Measurements from ENCODE around the gene NCKAP5L. TPM values are rescaled to one million over a fixed set of nuclear protein-coding genes. Genes with fewer than 3 reads are reported as not detected.

The NCKAP5L gene
- total RNA-seq, 4 donors from 2014 or later = 15.0 to 30.5 (median 23.0) TPM

DNA sequence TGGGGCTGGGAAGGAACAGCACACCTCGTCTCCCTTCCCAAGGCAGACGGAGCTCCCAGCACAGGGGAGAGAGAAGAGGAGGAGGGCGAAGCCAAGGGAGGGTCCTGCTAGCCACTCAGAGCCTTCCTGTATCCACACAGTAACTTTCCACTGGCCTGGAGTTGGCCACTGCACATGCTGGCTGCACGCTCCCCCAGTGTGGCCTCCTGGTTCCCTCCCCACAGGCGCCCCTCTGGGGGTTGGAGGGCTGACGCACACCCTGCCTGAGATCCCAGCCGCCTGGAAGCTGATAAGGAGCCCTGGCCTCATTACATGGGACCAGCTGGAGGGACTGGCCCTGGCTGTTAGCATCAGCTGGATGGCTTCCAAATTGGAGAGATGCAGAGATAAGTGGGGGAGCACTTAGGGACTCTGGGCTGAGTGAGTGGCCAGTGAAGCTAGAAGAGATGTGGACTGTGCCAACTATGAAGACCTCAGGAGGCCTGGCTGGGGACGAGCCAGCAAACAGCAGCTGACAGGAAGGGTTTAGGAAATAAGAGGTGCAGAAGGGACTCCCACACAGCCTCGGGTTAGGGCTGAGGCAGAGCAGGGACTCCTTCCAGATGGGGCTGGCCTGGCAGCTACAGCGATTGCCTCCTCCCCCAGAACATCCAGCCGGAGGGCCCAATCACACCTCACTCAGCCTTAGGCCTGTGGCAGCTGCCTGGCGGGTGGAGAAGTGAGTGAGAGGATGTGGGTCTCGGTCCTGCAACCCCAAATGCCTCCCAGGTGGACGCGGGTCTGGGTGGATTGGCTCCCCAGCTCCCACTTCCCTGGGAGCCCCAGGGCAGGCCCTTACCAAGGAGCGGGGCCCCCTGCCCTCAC, 41.0 kb upstream of the NCKAP5L start:
- Histone ChIP-seq H3K27me3 (peaks cover 0 to 3% (median 0%) of the 10 kb centered on the region in 4 donors), H3K4me3 (no peak overlapping the region), H3K9me3 (no peaks in the 10 kb centered on the region), H3K4me1 (peaks cover 30 to 33% (median 31%) of the 10 kb centered on the region in 4 donors), H3K36me3 (no peaks in the 10 kb centered on the region), H3K27ac (replicated peaks in 1 of 4) (peak overlapping the region; percentile 35 to 65 (median 52))
- peak; percentile 96 for DNase-seq (ENCODE audit: extremely low spot score)
- TF ChIP-seq, protein P1, sequence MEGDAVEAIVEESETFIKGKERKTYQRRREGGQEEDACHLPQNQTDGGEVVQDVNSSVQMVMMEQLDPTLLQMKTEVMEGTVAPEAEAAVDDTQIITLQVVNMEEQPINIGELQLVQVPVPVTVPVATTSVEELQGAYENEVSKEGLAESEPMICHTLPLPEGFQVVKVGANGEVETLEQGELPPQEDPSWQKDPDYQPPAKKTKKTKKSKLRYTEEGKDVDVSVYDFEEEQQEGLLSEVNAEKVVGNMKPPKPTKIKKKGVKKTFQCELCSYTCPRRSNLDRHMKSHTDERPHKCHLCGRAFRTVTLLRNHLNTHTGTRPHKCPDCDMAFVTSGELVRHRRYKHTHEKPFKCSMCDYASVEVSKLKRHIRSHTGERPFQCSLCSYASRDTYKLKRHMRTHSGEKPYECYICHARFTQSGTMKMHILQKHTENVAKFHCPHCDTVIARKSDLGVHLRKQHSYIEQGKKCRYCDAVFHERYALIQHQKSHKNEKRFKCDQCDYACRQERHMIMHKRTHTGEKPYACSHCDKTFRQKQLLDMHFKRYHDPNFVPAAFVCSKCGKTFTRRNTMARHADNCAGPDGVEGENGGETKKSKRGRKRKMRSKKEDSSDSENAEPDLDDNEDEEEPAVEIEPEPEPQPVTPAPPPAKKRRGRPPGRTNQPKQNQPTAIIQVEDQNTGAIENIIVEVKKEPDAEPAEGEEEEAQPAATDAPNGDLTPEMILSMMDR (IDR thresholded peaks at IDR 0.05) = no peak
- TF ChIP-seq POLR2AphosphoS5 (IDR thresholded peaks at IDR 0.05) = peak; percentile 54 to 67
- TF ChIP-seq POLR2A (IDR thresholded peaks at IDR 0.05; ENCODE audit: low read depth) = no peak
- TF ChIP-seq EP300 (IDR thresholded peaks at IDR 0.05) = no peak
- 53% methylated on average over 5 of the region's 16 CpGs for WGBS
- intact Hi-C loops (cut with DNase I) = loop anchor here (5.0 to 10.0 kb wide), 2 partner anchors 78 to 176 kb away; no protein-coding TSS in a partner anchor

DNA sequence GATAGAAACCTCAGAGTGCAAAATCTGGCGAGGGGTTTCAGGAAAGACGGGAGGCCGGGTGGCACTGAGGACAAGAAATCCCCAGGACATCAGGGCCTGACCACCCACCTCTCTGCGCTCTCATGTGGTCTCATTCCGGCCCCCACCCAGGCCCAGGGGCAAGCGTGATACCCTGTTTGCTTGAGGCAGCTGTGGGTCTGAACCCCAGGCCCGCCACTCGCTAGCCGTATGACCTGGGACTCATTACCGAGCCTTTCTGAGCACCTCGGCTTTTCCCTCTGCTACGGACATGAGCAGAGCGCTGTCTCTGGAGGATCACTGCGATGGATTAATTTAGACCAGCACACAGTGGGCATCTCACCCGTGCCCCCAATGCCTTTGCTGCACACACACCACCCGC, 40.2 kb upstream of the NCKAP5L start:
- peak overlapping the region; percentile 35 to 65 (median 45) for H3K27ac ChIP-seq (replicated peaks in 1 of 4)

DNA sequence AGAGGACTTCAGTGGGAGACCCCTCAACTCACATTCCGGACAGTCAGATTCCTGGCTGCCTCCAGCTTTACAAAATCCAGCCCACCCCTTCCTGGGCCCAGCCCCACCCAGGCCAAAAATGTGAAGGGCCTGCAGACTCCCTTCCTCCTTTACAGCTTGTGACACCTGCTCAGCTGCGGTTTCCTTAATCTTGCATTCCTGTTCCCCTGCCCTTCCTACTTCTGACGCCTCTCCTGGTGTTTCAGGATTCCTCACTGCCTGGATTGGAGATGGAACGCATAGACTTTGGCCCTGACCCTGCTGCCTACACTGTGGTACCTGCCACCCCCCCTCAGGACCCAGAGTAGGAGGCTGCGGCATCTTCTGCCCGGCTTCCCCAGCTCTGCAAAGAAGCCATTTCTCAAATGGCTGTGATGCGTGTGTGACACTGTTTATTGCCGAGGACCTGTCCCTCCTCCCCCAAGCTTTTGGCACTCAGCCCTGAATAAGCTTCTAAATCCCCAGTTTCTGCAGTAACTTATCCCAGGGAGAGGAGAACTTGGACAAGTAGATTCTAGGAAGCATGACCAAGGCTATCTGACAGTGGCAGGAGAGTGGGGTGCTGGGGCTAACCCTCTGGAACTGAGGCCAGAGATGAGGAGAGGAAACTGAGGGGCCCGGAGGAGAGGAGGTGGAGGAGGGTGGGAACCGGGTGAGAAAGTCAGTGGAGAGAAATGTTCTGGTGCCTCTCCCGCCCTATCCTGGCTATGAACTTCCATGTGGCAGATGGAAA, 39.5 kb upstream of the NCKAP5L start:
- Histone ChIP-seq H3K4me1 (peaks cover 30 to 33% (median 31%) of the 10 kb centered on the region in 4 donors), H3K4me3 (no peak overlapping the region), H3K36me3 (no peaks in the 10 kb centered on the region), H3K27ac (replicated peaks in 1 of 4) (peak overlapping the region in 3 of 4 donors; percentile 10 to 53 (median 35)), H3K9me3 (no peaks in the 10 kb centered on the region), H3K27me3 (peaks cover 0 to 3% (median 0%) of the 10 kb centered on the region in 4 donors)
- intact Hi-C loops (cut with DNase I) = loop anchor here (5.0 to 10.0 kb wide), 2 partner anchors 80 to 177 kb away; no protein-coding TSS in a partner anchor
- no peak for DNase-seq (ENCODE audit: extremely low spot score)
- 65% methylated on average over 11 of the region's 11 CpGs for WGBS
- TF ChIP-seq POLR2AphosphoS5 (IDR thresholded peaks at IDR 0.05) (no peak), POLR2A (IDR thresholded peaks at IDR 0.05; ENCODE audit: low read depth) (no peak), EP300 (IDR thresholded peaks at IDR 0.05) (no peak)
- TF ChIP-seq, protein P1 (IDR thresholded peaks at IDR 0.05) = no peak

More for the DNA sequence above, 40.2 kb upstream of the NCKAP5L start:
- intact Hi-C loops (cut with DNase I) = loop anchor here (5.0 to 10.0 kb wide), 2 partner anchors 79 to 176 kb away; no protein-coding TSS in a partner anchor
- H3K4me3 ChIP-seq = no peak overlapping the region
- peaks cover 30 to 33% (median 31%) of the 10 kb centered on the region in 4 donors for H3K4me1 ChIP-seq
- no peak for TF ChIP-seq EP300 (IDR thresholded peaks at IDR 0.05)
- TF ChIP-seq, protein P1 (IDR thresholded peaks at IDR 0.05) = no peak
- no peak for TF ChIP-seq POLR2AphosphoS5 (IDR thresholded peaks at IDR 0.05)
- TF ChIP-seq POLR2A (IDR thresholded peaks at IDR 0.05; ENCODE audit: low read depth) = no peak
- no peaks in the 10 kb centered on the region for H3K36me3 ChIP-seq
- WGBS = 86% methylated on average over 16 of the region's 16 CpGs
- H3K27me3 ChIP-seq = peaks cover 0 to 3% (median 0%) of the 10 kb centered on the region in 4 donors
- H3K9me3 ChIP-seq = no peaks in the 10 kb centered on the region
- DNase-seq (ENCODE audit: extremely low spot score) = no peak

DNA sequence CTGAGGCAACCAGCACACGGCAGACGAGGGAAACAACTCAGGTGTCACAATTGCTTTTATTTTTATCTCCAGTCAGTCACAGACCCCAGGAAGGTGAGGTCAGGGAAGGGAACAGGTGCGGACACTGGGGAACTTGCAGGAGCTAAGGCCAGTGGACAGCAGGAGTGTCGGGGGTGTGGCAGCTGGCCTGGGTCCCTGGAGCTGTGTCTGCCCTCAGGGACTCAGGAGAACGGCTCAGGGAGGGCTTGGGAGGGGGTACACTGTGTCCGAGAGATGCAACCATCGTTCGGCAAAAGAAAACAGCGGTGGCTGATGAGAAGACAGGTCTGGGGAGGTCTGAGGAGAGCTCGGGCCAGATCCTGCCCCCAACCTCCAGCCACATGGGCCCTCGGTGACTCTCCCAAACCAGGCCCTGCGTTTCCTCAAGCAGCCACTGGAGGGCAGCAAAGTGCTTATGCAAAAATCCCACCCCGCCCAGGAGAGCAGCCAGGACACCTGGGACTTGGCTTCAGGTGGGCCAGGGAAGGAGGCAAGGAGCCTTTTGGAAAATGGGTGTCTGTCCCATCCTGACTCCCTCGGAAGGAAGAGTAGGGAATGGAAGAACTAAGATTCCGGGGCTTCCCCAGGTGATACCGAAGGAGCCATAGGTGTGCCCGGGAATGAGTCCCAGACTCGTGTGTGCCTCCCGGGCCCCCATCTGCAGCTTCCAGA, 38.8 kb upstream of the NCKAP5L start:
- WGBS = 39% methylated on average over 17 of the region's 19 CpGs
- peaks cover 30 to 33% (median 31%) of the 10 kb centered on the region in 4 donors for H3K4me1 ChIP-seq
- intact Hi-C loops (cut with DNase I) = loop anchor here (5.0 to 10.0 kb wide), 2 partner anchors 80 to 178 kb away; no protein-coding TSS in a partner anchor
- no peaks in the 10 kb centered on the region for H3K36me3 ChIP-seq
- TF ChIP-seq POLR2AphosphoS5 (IDR thresholded peaks at IDR 0.05) (peak in 1 of 2 donors; percentile 47), POLR2A (IDR thresholded peaks at IDR 0.05; ENCODE audit: low read depth) (no peak)
- TF ChIP-seq, protein P1 (IDR thresholded peaks at IDR 0.05) = peak in 2 of 3 experiments; percentile 90 to 92
- no peak overlapping the region for H3K4me3 ChIP-seq
- DNase-seq (ENCODE audit: extremely low spot score) = no peak
- no peak overlapping the region for H3K27ac ChIP-seq (replicated peaks in 1 of 4)
- no peaks in the 10 kb centered on the region for H3K9me3 ChIP-seq
- peaks cover 0 to 3% (median 0%) of the 10 kb centered on the region in 4 donors for H3K27me3 ChIP-seq

All from esophagus muscularis mucosa (tissue), 4 donors.